HG02943 (cell line): ENCODE measurements around the gene NDEL1.

Experiments used
- ATAC-seq: cut with Tn5 transposase; IDR thresholded peaks from one replicate; pipeline ENCODE4 v1.9.1; 2021; ENCODE audit warnings: mild to moderate bottlenecking, low read depth, moderate library complexity; ENCODE audit not compliant: unreplicated experiment

Gene NDEL1

DNA sequence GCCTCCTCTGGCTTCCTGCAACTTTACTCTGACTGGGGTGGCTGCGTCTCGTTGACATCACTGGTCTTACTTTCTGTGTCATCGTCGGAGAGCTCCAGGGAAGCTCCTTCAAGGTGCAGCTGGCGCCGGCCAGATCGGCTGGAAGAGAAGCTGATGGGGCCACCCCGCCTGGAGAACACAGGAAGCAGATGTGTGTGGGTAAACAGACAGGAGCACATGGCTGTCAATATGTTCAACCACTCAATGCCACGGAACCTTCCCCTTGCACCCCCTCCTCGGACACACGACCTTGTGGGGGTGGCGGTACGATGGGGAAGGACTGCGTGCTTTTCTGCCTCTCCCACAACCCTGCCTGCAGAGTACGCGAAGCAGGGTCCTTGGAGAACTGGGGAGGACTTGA is 40.1 kb downstream of the NDEL1 start:
- no peak for ATAC-seq

DNA sequence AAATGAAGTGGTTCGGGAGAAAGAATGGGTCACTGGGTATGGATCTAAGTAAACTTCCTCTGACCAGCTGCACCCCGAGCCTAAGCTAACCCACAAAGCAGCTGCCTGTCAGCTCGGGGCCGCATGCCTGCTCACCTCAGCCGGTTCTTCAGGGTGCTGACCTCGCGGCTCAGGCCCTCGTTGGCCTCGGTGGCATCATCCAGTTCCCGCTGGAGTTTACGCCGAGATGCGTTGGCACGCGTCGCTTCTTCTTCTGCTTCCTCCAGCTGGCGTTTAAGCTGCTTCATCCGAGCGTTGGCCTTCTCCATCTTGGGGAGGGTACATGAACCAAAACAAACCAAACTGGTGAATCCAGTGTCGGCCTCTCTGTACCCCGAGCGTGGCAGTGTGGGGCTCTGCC is 41.1 kb downstream of the NDEL1 start:
- no peak for ATAC-seq

DNA sequence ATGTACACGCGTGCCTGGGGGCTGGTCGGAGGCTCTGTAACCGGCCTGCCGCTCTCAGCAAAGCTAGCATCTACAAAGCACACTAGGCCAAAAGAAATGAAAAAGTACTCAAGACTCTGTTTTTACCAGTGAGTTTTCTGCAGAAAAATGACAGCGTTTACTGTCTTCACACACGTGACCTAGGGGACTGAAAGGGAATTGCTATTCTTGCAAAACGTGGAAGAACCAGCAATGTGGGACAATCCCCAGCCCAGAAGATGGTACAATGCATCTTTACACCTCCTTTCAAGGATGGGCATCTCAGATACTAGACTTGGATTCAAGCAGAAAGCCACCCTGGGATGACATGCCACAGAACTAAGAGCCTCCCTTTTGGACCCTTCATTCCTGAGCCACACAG is 41.5 kb downstream of the NDEL1 start:
- ATAC-seq = no peak

DNA sequence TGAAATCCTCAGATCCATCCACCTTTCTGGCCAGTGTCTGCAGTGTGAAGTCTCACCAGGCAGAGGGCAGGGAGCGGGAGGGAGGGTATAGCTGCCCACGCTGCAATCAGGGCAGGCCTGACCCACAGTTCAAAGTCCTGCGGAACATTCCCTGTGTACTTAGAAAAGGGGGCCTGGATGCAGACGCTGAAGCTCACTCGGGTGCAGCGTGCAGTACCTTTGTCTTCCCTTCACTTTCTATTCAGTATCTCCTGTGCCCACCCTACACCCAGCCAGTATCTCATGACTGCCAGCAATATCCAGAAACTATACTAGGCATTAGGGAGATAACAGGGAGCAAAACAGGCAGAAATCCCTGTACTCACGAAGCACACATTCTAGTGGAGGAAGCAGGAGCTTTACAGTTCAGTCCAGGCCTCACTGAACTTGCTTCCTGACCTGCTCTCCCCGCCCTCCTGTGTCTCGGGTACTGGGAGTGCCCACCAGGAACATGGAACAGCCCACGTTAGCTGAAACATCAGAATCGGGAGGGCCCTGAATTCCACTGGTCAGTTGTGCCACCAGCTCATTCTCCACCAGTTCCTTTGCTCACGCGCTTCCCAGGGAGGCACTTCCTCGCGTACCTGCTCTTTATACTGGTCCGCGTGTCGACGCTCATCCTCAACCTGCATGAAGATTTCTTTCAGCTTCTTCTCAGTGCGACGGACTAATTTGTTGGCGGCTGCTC is 42.2 kb downstream of the NDEL1 start:
- ATAC-seq = no peak

DNA sequence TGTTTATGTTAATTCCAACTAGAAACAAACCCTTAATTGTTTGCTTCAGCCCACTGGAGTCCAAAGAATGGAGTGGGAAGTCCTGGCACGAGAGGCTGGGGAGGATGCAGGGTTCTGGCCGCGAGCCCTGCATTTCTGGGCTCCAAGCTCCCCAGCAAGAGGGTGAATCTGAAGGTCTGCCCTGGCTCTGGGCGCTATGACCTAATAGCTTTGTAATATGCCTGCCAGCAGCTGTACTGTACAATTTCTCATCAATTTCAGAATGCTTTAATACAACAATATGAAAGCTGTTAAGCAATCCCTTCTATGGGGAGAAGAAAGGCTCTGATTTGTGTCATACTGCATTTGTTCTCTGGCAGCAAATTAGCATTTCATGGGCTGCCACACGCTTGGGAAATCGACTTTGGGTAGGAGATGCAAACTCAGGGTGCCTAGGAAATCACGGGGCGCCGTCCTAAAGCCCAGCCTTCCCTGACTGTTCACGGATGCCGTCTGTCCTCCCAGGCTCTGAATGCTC is 43.8 kb downstream of the NDEL1 start:
- ATAC-seq = no peak

DNA sequence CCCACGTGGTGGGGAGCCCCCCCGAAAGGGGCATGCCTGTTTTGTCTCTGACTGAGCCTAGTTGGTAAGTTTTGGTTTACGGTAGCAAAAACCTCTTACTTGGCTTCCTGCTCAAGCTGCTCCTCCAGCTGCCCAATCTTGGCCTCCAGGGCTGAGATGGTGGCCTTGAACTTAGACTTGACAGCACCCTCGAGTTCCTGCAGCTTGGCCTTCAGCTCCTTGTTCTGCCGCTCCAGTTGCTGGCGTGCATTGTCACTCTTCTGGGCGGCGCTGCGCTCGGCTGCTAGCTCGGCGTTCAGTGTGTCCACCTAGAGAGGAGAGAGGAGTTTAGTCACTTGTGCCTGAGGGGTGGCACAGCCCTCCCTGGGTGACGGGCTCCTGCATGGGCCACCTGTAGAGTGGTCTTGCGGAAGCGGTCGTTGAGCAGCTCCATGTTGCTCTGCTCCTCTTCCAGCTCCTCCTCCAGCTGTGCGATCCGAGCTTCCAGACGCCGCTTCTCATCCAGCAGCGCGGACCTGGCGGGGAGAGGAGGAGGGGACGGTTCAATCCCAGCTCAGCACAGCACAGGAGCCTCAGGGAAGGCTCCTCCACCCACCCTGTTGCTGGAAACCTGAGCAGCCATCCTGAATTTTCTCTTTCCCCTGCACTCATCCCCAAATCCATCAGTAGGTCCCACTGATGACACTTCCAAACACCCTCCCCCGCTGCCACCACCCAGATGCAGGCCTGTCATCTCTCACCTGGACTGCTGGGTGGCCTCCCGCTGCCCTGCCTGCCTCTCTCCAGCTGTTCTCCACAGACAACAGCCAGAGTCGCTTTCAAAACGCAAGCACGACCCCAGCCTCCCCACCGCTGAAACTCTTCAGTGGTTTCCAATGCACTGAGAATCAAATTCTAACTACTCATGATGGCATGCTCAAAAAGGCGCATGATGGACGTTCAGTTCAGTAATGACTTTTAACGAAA is 44.6 kb downstream of the NDEL1 start:
- ATAC-seq = no peak

DNA sequence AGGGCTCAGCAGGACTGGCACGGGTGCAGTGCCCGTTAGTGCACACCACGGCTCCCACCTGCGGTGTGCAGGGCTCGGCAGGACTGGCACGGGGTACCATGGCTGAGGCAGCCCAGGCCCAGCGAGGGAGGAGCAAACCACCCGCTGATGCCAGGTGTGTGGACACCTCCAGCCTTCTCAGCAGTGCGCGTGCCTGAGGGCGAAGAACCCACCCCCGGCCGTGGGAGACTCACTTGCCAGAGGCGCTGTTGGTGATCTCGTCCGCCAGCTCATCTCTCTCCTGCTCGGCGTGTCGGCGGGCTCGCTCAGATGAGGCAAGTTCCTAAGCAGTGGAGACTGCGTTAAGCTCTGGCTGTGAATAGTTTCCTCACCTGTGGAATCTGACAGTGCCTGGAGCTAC is 45.4 kb downstream of the NDEL1 start:
- no peak for ATAC-seq

DNA sequence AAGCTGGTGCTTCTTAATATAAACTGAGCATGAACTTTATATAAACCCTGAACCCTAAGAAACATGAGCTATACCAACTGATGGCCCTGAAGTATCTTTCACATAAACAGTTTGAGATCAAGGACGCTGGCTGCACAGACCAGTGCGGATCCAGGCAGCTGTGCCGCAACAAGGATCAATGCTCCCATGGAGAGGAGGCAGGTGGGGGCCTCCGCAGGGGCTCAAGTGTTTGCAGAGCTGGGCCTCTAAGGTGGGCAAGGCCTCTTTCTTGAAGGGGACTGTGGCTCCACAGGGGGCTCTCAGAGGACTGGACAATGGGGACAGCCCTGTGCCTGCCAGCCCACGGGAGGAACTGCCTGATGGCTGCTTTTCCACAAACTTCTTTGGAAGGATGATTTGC is 46.0 kb downstream of the NDEL1 start:
- ATAC-seq = no peak

DNA sequence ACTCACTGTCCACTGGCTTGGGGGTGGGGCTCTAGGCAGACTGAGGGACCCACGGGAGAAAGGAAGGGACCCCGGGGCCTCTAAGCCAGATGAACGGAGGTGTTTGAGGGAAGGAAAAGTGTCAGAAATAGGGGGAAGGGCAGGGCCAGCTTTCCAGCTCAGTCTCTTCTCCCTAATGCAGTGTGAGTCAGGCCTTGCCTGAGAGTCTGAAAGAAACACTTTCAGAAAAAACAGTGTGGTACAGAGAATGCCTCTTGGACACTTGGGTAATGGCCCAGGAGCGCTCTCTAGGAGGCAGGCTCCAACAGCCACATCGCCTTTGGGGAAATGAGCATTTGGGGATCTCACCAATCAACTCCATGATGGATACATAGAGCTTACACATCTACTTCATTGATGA is 46.9 kb downstream of the NDEL1 start:
- ATAC-seq = no peak

DNA sequence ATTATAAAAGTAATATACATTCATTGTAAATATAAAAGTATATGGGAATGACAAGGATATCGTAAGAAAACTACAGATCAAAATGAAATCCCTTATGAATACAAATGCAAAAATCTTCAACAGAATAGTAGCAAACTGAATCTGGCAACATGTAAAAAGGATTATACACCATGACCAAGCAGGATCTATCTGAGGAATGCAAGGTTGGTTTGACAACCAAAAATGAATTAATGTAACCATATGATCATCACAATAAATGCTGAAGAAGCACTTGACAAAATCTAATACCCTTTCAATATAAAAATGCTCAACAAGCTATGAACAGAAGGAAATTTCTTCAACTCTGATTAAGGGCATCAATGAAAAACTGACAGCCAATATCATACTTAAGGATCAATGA is 48.8 kb downstream of the NDEL1 start:
- no peak for ATAC-seq

DNA sequence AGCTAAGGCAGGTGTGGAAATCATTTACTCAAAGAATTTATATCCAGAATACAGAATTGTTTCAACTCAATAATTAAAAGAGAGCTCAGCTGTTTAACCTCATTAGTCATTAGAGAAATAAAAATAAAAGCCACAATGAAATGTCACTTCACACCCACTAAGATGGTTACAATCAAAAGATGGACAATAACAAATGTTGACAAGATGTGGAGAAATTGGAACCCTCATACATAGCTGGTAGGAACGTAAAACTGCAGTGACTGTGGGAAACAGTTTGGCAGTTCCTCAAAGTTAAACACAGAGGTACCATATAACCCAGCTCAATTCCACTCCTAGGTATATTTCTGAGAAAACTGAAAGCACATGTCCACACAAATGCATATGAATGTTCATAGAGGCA is 49.8 kb downstream of the NDEL1 start:
- ATAC-seq = no peak

DNA sequence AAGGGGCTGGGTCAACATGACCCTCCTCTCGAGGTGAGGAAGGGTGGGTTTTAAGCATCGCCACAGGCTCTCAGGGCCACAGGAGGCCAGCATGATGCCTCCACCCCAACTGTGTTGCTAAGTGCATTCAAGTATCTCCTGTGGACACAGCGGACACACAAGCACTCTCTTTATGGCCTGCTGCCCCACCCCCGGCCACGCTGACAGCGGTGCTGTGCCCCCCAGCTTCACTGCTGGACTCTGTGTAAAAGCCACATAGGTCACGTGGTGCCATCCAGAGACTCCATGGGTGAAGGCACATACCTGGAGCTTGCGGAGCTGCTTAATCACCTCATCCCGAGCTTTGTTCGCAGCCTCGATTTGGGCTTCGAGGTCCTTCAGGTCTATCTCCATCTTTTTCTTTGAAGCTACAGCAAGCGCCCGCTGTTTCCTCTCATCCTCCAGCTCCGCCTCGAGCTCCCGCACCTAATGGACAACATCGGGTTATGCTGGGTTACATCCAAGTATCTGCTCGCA is 51.5 kb downstream of the NDEL1 start:
- no peak for ATAC-seq

DNA sequence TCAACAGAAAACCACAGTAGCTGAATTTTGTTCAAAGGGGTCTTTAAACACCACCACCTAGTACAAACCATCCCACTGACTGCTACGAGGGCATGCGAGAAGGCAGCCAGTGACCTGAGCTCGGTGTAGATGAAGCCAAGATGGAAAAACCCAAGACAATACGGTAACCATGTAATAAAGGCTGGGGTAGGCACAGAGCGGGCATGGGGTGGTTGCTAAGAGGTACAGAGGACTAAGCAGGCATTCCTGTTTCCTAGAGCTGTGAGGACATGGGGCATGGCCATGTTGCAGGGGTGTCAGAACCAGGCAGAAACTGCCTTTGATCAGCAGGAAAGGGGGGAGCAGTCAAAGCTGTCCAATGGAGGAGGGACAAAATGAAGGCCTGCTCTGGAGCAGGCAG is 52.1 kb downstream of the NDEL1 start:
- no peak for ATAC-seq

DNA sequence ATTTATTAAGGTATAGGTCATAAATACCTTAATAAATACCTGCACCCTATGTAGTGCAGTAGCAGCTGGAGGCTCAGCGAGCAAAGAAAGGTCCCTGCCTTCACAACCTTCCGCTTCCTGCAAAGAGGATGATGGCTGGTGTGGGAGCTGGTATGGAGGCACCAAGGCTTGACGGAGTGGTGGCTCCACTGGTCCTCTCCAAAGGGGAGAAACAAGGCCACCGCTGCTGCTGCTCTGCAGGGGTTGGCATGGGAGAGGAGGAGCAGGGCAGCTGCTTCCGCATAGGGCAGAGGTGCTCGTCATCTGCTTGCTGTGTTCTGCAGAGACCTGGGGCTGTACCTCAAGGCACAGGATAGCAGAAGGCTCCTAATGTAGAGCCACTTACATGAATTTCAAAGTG is 52.8 kb downstream of the NDEL1 start:
- no peak for ATAC-seq

DNA sequence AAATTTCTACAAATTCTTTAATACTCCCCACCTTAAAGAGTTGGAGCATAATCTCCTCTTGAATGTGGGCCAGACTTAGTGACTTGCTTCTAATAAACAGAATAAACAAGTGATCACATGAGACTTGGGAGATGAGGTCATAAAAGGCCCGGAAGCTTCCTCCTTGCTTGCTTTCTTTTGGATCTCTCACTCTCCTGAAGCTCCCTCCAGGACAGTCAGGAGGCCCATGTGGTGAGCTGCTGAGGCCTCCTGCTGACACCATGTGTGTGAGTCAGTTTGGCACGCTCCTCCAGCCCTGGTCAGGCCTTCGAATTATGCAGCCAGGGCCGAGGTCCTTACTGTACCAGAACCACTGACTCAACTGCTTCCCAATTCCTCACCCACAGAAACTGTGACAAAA is 53.2 kb downstream of the NDEL1 start:
- ATAC-seq = no peak

DNA sequence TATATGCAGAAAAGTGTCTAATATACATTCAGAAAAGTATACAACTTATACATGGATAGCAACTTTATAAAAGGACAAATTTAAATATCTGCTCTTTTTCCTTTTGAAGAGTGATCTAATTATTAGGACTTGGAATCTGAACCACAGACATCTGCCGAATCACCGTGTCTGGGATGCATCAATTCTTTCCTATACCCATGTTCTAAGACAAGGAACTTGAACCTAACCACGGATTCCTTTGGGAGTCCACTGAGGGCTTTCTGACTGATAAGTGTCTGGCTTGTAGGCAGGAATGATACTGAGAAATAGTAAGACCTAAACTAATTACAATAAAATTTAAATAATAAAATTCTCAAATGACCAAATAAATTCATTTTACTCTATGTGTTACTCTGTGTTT is 54.2 kb downstream of the NDEL1 start:
- ATAC-seq = no peak

DNA sequence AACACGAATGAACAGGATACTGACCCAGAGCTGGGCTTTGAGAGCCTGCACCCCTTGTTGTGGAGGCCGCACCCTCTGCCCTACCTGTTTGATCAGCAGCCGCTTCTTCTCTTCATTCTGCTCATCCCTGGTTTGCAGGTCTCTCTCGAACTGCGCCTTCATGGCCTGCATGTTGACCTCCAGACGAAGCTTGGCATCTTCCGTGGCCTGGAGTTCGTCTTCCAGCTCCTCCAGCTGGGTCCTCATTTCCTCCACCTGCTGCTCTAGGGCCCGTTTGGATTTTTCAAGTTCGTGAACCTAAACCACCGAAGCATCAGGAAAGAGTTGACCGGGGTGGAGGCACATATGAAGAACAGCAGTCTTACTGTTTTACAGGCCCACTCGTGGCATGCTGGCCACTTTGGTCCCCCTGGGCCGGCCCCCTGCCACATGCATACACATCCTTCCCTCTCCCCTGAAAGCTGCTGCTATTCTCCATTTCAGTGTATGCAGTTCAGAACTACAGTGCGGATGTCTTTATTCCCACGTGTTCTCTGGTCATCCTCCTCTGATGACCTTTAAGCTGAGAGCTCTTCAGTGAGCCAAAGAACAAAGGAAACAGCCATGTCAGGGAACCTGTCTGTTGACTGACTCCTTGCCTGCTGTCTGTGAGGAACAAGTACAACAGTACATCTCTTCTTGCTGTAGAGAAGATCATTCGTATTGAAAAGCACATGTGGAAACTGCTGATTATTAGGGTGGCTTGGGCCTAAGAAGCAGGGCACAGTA is 54.8 kb downstream of the NDEL1 start:
- no peak for ATAC-seq

DNA sequence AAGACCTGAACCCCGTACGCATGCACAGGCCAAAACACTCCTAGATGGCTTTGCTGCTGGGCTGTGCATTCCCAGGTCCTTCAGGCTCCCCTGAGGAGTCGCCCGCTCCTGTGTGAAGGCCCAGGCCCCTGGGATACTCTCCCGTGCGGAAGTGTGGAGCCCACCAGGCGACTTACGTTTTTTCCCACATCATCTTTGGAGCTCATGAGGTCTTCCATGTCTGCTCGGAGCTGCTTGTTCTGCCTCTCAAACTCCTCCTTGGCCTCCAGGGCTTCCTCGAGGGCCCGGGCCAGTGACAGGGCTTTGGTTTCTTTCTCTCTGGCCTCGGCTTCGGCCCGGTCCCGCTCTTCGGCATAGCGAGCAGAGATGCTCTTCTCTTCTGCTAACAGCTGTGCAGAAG is 56.4 kb downstream of the NDEL1 start:
- ATAC-seq = no peak

DNA sequence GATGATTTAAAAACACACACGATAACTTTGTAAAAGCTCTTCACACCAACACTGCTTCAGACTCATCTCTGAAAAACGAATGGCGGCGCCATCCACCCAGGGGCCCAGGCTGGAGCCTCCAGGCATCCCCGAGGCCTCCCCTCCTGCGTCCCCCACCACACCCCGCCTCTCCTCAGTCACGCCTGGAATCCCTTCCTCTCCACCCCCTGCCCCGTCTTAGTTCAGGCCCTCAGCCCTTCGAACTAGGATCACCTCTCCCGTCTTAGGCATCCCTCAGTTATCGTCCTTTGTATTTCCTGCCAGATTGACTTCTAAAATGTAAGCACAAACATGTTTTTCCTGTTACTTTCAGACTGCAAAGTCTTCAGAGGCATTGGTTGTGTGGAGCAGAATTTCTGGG is 58.3 kb downstream of the NDEL1 start:
- ATAC-seq = no peak

DNA sequence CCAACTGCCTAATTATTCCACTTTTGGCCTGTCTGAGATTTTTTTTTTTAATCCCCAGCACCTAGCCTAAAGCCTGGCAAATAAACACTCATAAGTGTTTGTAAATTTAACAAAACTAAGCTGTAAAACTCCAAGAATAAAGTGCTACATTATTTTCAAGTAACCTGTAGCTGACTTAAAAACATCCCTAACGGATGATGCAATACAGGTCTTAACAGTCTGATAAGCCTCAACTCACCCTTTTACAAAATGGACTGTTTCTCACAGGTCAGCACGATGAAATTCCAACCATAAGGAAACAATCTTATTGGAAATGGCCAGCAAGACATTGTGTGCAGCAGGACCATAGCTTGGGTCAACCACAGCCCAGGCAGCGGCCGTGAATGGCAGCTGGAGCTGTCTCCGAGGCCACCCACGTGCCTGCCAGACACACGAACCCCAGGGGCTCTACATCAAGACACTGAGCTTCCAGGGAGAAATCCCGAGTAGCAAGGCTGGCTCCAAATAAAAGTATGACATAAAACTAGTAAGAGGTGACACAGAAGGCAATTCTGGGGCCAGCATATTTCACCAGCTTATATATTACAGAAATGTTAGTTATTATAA is 58.9 kb downstream of the NDEL1 start:
- ATAC-seq = no peak
